WTC11 (cell line): ENCODE data around the gene LEFTY2. TPM values are rescaled to one million over a fixed set of nuclear protein-coding genes. Genes with fewer than 3 reads are reported as not detected.

ENCODE experiments used
- ATAC-seq: fragments of 200-7000 bp; cut with Tn5 transposase; 2 replicates; pipeline ENCODE4 v1.10.0; 2021; ENCODE audit warnings: mild to moderate bottlenecking, moderate library complexity
- CTCF ChIA-PET: fragments of 300-600 bp; sonication (Branson Sonifier 250); formaldehyde crosslinking; loops from one replicate; lab custom pipeline; 2021; ENCODE audit warnings: antibody characterized with exemption; lab: Charles Lee
- POLR2A ChIA-PET: fragments of 350-600 bp; sonication (Branson Sonifier 250); formaldehyde crosslinking; loops from one replicate; lab custom pipeline; 2021; ENCODE audit warnings: antibody characterized with exemption; lab: Charles Lee
- DNase-seq: peaks from one replicate; pipeline ENCODE4 v3.0.0; 2021; ENCODE audit warnings: low spot score
- H3K27ac Mint-ChIP-seq: 2 replicates; pipeline ENCODE4 v1.8.0; 2021; ENCODE audit warnings: mixed read lengths
- H3K27me3 Mint-ChIP-seq: 2 replicates; pipeline ENCODE4 v1.8.0; 2021; ENCODE audit warnings: low read depth, mild to moderate bottlenecking, moderate library complexity, mixed read lengths
- H3K36me3 Mint-ChIP-seq: 2 replicates; pipeline ENCODE4 v1.8.0; 2021; ENCODE audit warnings: mixed read lengths
- H3K4me1 Mint-ChIP-seq: 2 replicates; pipeline ENCODE4 v1.8.0; 2022; ENCODE audit warnings: mixed read lengths
- H3K4me3 Mint-ChIP-seq: 2 replicates; pipeline ENCODE4 v1.8.0; 2021; ENCODE audit warnings: mild to moderate bottlenecking, moderate library complexity, mixed read lengths
- H3K9me3 Mint-ChIP-seq: 2 replicates; pipeline ENCODE4 v1.8.0; 2021; ENCODE audit warnings: mixed read lengths
- AFF4 ChIP-seq: sonication (generic); formaldehyde crosslinking; IDR thresholded peaks from 2 replicates; pipeline ENCODE4 v1.8.1; 2023; ENCODE audit warnings: mild to moderate bottlenecking, missing genetic modification reagents, borderline replicate concordance
- KAT7 ChIP-seq: sonication (generic); formaldehyde crosslinking; IDR thresholded peaks from 2 replicates; pipeline ENCODE4 v1.8.1; 2023; ENCODE audit warnings: missing genetic modification reagents, mild to moderate bottlenecking, borderline replicate concordance
- MXD4 ChIP-seq: fragments of 250-450 bp; sonication (Bioruptor Pico); IDR thresholded peaks from 2 replicates; pipeline ENCODE4 v1.8.0; 2021; ENCODE audit warnings: mild to moderate bottlenecking, moderate library complexity, borderline replicate concordance
- NFYB ChIP-seq: sonication (generic); formaldehyde crosslinking; conservative IDR thresholded peaks from 2 replicates; pipeline ENCODE4 v1.8.0; 2022; ENCODE audit warnings: low read depth, missing genetic modification reagents
- NR1H2 ChIP-seq: sonication (generic); formaldehyde crosslinking; IDR thresholded peaks from 2 replicates; pipeline ENCODE4 v1.9.0; 2021; ENCODE audit warnings: mild to moderate bottlenecking, moderate library complexity, missing genetic modification reagents
- NR3C1 ChIP-seq: sonication (generic); formaldehyde crosslinking; conservative IDR thresholded peaks from 2 replicates; pipeline ENCODE4 v1.8.1; 2023; ENCODE audit warnings: low read depth, mild to moderate bottlenecking, missing genetic modification reagents
- PRRX2 ChIP-seq: fragments of 250-450 bp; sonication (Bioruptor Pico); IDR thresholded peaks from 2 replicates; pipeline ENCODE4 v1.8.0; 2021; ENCODE audit warnings: mild to moderate bottlenecking
- TEAD4 ChIP-seq: sonication (generic); formaldehyde crosslinking; IDR thresholded peaks from 2 replicates; pipeline ENCODE4 v1.8.0; 2022; ENCODE audit warnings: mild to moderate bottlenecking, missing genetic modification reagents
- TP53 ChIP-seq: sonication (generic); formaldehyde crosslinking; IDR thresholded peaks from 2 replicates; pipeline ENCODE4 v1.8.1; 2023; ENCODE audit warnings: mild to moderate bottlenecking, missing genetic modification reagents
- USF1 ChIP-seq: sonication (generic); formaldehyde crosslinking; IDR thresholded peaks from 2 replicates; pipeline ENCODE4 v1.8.0; 2022; ENCODE audit warnings: mild to moderate bottlenecking, missing genetic modification reagents
- ZNF121 ChIP-seq: sonication (generic); formaldehyde crosslinking; IDR thresholded peaks from 2 replicates; pipeline ENCODE4 v1.8.0; 2023; ENCODE audit warnings: missing genetic modification reagents
- ZNF219 ChIP-seq: sonication (generic); formaldehyde crosslinking; IDR thresholded peaks from 2 replicates; pipeline ENCODE4 v1.8.0; 2023; ENCODE audit warnings: missing genetic modification reagents, mild to moderate bottlenecking, borderline replicate concordance
- ZNF281 ChIP-seq: sonication (generic); formaldehyde crosslinking; IDR thresholded peaks from 2 replicates; pipeline ENCODE4 v1.8.0; 2023; ENCODE audit warnings: mild to moderate bottlenecking, missing genetic modification reagents
- ZNF423 ChIP-seq: fragments of 250-450 bp; sonication (Bioruptor Pico); IDR thresholded peaks from 2 replicates; pipeline ENCODE4 v2.1.2; 2022; ENCODE audit warnings: mild to moderate bottlenecking, moderate library complexity
- total RNA-seq: library from RNA; stranded (reverse); gene quantifications from 3 replicates; pipeline ENCODE4 v1.2.3, GENCODE V29; 2021
- TF ChIP-seq, protein P1 (sequence below): sonication (generic); formaldehyde crosslinking; IDR thresholded peaks from 2 replicates; pipeline ENCODE4 v1.8.1; 2022; ENCODE audit warnings: missing genetic modification reagents, borderline replicate concordance
- TF ChIP-seq, protein P2 (sequence below): sonication (generic); formaldehyde crosslinking; IDR thresholded peaks from 2 replicates; pipeline ENCODE4 v1.8.0; 2023; ENCODE audit warnings: missing genetic modification reagents
- TF ChIP-seq, protein P3 (sequence below): sonication (generic); formaldehyde crosslinking; IDR thresholded peaks from 2 replicates; pipeline ENCODE4 v1.8.0; 2023; ENCODE audit warnings: missing genetic modification reagents, mild to moderate bottlenecking, borderline replicate concordance

LEFTY2 gene
- total RNA-seq, 1 experiment from 2014 or later: 15.5 TPM

DNA sequence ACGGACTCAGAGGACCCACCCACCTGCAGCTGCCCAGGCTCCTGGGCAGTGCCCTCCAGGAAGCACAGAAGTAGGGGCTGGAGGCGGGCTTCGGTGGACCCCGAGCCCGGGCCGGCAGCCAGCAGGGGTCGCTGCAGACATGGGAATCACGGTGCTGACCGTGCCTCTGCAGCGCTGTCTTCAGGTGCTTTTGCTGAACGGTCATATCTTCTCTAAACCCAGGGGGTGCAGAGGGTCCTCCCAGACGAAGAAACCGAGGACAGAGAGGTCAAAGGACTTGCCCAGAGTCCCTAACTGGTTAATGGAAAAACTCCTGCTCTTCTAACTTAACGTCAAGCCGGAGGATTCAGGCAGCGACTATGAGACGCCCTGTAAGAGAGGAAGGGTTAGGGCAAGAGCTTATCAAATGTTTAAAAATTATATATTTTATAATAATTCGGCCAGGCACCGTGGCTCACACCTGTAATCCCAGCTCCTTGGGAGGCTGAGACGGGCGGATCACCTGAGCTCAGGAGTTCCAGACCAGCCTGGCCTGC, 21.5 kb upstream of the LEFTY2 start (continued):
- no peak for TF ChIP-seq NFYB (CRISPR knock-in tag)

- ATAC-seq: peak; percentile 25
- Mint-ChIP-seq H3K4me3 (no peak overlapping the region), H3K27me3 (peaks cover 41% of the 10 kb centered on the region), H3K36me3 (no peaks in the 10 kb centered on the region), H3K9me3 (no peaks in the 10 kb centered on the region), H3K27ac (no peak overlapping the region)
- DNase-seq: no peak
- CTCF ChIA-PET: interaction anchor here (0.7 to 2.9 kb wide), 25 partner anchors 8 to 514 kb away, joined by 3 to 24 read pairs (median 5); partner anchors contain the start of genes LEFTY1, LEFTY2 and PYCR2
- TF ChIP-seq KAT7 (CRISPR knock-in tag) (no peak), ZNF121 (CRISPR knock-in tag) (no peak), NR3C1 (CRISPR knock-in tag) (no peak), AFF4 (CRISPR knock-in tag) (no peak), ZNF423 (CRISPR knock-in tag) (no peak), PRRX2 (CRISPR knock-in tag) (no peak), USF1 (CRISPR knock-in tag) (no peak), TP53 (CRISPR knock-in tag) (no peak)
- TF ChIP-seq, protein P1, sequence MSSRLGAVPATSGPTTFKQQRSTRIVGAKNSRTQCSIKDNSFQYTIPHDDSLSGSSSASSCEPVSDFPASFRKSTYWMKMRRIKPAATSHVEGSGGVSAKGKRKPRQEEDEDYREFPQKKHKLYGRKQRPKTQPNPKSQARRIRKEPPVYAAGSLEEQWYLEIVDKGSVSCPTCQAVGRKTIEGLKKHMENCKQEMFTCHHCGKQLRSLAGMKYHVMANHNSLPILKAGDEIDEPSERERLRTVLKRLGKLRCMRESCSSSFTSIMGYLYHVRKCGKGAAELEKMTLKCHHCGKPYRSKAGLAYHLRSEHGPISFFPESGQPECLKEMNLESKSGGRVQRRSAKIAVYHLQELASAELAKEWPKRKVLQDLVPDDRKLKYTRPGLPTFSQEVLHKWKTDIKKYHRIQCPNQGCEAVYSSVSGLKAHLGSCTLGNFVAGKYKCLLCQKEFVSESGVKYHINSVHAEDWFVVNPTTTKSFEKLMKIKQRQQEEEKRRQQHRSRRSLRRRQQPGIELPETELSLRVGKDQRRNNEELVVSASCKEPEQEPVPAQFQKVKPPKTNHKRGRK (CRISPR knock-in tag): no peak
- TF ChIP-seq, all 79 proteins: peak for 0
- POLR2A ChIA-PET: interaction anchor here (0.6 kb wide), 1 partner anchor 43 kb away, joined by 8 read pairs; no protein-coding TSS in a partner anchor
- no peaks in the 10 kb centered on the region for H3K4me1 Mint-ChIP-seq
Observed at GRCh38 chr1:225961659-225962439, 20.8 kb upstream of the LEFTY2 start.

- no peak for ATAC-seq
- no peak overlapping the region for H3K27ac Mint-ChIP-seq
- TF ChIP-seq NR1H2 (CRISPR knock-in tag): no peak
- no peak for TF ChIP-seq NR3C1 (CRISPR knock-in tag)
- no peak for TF ChIP-seq ZNF219 (CRISPR knock-in tag)
- no peak for TF ChIP-seq MXD4
- no peak for TF ChIP-seq TEAD4 (CRISPR knock-in tag)
- no peak for TF ChIP-seq NFYB (CRISPR knock-in tag)
- TF ChIP-seq, protein P2, sequence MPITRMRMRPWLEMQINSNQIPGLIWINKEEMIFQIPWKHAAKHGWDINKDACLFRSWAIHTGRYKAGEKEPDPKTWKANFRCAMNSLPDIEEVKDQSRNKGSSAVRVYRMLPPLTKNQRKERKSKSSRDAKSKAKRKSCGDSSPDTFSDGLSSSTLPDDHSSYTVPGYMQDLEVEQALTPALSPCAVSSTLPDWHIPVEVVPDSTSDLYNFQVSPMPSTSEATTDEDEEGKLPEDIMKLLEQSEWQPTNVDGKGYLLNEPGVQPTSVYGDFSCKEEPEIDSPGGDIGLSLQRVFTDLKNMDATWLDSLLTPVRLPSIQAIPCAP (CRISPR knock-in tag): no peak
- TF ChIP-seq, protein P3, sequence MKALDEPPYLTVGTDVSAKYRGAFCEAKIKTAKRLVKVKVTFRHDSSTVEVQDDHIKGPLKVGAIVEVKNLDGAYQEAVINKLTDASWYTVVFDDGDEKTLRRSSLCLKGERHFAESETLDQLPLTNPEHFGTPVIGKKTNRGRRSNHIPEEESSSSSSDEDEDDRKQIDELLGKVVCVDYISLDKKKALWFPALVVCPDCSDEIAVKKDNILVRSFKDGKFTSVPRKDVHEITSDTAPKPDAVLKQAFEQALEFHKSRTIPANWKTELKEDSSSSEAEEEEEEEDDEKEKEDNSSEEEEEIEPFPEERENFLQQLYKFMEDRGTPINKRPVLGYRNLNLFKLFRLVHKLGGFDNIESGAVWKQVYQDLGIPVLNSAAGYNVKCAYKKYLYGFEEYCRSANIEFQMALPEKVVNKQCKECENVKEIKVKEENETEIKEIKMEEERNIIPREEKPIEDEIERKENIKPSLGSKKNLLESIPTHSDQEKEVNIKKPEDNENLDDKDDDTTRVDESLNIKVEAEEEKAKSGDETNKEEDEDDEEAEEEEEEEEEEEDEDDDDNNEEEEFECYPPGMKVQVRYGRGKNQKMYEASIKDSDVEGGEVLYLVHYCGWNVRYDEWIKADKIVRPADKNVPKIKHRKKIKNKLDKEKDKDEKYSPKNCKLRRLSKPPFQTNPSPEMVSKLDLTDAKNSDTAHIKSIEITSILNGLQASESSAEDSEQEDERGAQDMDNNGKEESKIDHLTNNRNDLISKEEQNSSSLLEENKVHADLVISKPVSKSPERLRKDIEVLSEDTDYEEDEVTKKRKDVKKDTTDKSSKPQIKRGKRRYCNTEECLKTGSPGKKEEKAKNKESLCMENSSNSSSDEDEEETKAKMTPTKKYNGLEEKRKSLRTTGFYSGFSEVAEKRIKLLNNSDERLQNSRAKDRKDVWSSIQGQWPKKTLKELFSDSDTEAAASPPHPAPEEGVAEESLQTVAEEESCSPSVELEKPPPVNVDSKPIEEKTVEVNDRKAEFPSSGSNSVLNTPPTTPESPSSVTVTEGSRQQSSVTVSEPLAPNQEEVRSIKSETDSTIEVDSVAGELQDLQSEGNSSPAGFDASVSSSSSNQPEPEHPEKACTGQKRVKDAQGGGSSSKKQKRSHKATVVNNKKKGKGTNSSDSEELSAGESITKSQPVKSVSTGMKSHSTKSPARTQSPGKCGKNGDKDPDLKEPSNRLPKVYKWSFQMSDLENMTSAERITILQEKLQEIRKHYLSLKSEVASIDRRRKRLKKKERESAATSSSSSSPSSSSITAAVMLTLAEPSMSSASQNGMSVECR (CRISPR knock-in tag): no peak
- TF ChIP-seq ZNF281 (CRISPR knock-in tag): no peak
Observed at GRCh38 chr1:225958041-225958440, 17.0 kb upstream of the LEFTY2 start.

More at GRCh38 chr1:225958041-225958440, 17.0 kb upstream of the LEFTY2 start:
- ChIA-PET POLR2A (interaction anchor here (1.5 kb wide), 1 partner anchor 9 kb away, joined by 7 read pairs; no protein-coding TSS in a partner anchor), CTCF (no interaction called here)
- Mint-ChIP-seq H3K4me3 (no peak overlapping the region), H3K36me3 (no peaks in the 10 kb centered on the region), H3K9me3 (peaks cover 6% of the 10 kb centered on the region; the same call in 1 of the 2 replicates), H3K27me3 (peaks cover 71% of the 10 kb centered on the region), H3K4me1 (no peaks in the 10 kb centered on the region)
- no peak for DNase-seq
